WERI-Rb-1 (cell line): Measurements from ENCODE around the gene INTS11.

Experiments used
- DNase-seq: peaks from one replicate; pipeline ENCODE4 v3.0.0-alpha.2; 2020
- H3K27ac ChIP-seq: fragments of 250-450 bp; sonication (Bioruptor Pico); 2 replicates; pipeline ENCODE4 v1.5.1; 2020; ENCODE audit warnings: mild to moderate bottlenecking, moderate library complexity
- H3K27me3 ChIP-seq: fragments of 250-450 bp; sonication (Bioruptor Pico); 2 replicates; pipeline ENCODE4 v1.5.1; 2021; ENCODE audit warnings: mild to moderate bottlenecking, low read depth, moderate library complexity; ENCODE audit not compliant: insufficient read depth, severe bottlenecking
- H3K36me3 ChIP-seq: fragments of 250-450 bp; sonication (Bioruptor Pico); 2 replicates; pipeline ENCODE4 v1.5.1; 2020; ENCODE audit warnings: mild to moderate bottlenecking, moderate library complexity
- H3K4me3 ChIP-seq: 2 replicates; pipeline ENCODE4 v1.5.1; 2011; ENCODE audit warnings: low read depth, mild to moderate bottlenecking, control low read depth, low read length
- H3K9me3 ChIP-seq: fragments of 250-450 bp; sonication (Bioruptor Pico); 2 replicates; pipeline ENCODE4 v1.5.1; 2021; ENCODE audit warnings: mild to moderate bottlenecking, moderate library complexity; ENCODE audit not compliant: severe bottlenecking
- TF ChIP-seq, protein P1 (sequence below): IDR thresholded peaks from 2 replicates; pipeline ENCODE4 v1.5.1; 2011; ENCODE audit warnings: low read depth, mild to moderate bottlenecking, control low read depth, inconsistent platforms, low read length

INTS11 gene

DNA sequence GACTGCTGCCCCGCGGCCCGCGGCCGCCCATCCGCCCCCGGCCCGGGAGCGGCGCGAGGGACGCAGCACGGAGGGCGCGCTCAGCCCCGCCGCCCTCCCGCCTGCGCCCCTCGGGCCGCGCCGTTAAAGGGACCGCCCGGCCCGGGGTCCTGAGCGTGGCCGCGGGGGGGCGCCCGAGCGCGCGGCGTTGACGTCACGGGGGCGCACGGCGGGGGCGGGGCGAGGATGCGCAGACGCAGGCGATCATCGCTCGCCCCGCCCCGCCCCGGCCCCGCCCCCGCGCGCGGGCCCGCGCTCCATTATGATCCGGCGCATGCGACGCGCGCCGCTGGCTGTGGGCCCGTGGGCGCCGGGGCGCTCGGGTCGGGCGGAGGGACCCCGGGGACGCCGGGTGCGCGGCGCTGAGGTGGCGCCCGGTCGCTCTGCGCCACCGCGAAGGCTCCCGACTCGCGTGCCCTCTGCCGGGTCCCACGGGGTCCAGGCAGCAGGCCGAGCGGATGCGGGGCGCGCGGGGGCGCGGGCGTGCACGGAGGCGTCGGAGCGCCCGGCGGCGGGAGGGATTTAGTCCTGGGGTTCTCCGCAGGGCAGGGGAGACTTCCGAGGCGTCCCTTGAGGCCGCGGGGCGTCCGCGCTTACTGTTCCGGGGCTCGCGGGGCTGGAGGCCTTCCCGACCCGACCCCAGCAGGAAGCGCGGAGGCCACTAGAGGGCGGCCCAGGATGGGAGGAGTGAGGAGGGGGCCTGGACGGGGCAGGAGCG is 25.0 kb upstream of the INTS11 start, which contains the start of gene DVL1:
Gene DVL1 (minus strand): TSS at position 163 of the 757 bp plus-strand sequence. CDS start 353 bp downstream, outside the sequence.
- Histone ChIP-seq H3K4me3 (peak within 1 kb of the TSS; percentile 67), H3K27ac (peak within 1 kb of the TSS; percentile 99), H3K36me3 (peaks cover 36% of the 10 kb centered on the region), H3K27me3 (no peaks in the 10 kb centered on the region), H3K9me3 (no peaks in the 10 kb centered on the region)
- TF ChIP-seq, protein P1, sequence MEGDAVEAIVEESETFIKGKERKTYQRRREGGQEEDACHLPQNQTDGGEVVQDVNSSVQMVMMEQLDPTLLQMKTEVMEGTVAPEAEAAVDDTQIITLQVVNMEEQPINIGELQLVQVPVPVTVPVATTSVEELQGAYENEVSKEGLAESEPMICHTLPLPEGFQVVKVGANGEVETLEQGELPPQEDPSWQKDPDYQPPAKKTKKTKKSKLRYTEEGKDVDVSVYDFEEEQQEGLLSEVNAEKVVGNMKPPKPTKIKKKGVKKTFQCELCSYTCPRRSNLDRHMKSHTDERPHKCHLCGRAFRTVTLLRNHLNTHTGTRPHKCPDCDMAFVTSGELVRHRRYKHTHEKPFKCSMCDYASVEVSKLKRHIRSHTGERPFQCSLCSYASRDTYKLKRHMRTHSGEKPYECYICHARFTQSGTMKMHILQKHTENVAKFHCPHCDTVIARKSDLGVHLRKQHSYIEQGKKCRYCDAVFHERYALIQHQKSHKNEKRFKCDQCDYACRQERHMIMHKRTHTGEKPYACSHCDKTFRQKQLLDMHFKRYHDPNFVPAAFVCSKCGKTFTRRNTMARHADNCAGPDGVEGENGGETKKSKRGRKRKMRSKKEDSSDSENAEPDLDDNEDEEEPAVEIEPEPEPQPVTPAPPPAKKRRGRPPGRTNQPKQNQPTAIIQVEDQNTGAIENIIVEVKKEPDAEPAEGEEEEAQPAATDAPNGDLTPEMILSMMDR: peak; percentile 54
- peak; percentile 84 for DNase-seq

DNA sequence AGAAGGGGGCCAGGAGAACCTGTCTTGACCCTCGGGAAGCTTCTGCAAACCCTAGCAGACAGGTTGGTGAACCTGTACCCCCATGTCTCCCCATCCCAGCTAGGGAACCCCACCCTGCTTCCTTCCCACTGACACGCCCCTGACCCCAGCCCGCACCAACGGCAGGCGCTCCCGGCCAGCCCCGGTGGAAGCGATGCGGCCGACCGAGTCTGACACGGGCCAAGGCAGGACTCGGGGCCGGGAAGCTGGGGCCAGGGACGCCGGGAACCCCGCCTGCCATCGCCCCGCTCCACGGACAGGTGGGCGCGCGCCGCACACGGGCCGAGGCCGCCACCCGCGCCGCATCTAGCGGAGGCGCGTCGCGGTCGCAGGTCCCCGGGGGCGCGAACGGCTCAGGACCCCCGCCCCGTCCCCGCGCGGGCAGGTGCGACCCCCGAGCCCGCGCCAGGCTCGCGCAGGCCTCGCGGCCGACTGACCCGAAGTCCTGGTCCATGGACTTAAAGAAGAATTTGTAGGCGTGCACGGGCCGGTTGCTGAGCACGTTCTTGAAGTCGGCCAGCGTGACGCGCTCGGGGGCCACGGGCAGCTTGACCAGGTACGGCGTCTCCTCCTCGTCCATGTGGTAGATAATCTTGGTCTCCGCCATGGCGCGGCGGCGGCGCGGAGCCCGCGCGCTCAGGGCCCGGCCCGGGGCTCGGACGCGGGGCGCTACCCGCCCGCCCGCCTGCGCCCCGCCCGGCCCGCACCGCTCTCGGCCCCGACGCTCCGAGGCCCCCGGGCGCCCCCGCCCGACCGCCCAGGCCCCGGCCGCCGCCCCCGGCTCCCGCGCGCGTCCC is 24.2 kb upstream of the INTS11 start:
- H3K9me3 ChIP-seq: no peaks in the 10 kb centered on the region
- H3K4me3 ChIP-seq: peak overlapping the region; percentile 67
- DNase-seq: no peak
- TF ChIP-seq, protein P1: no peak
- peaks cover 28% of the 10 kb centered on the region for H3K36me3 ChIP-seq
- H3K27me3 ChIP-seq: no peaks in the 10 kb centered on the region
- peak overlapping the region; percentile 80 for H3K27ac ChIP-seq

DNA sequence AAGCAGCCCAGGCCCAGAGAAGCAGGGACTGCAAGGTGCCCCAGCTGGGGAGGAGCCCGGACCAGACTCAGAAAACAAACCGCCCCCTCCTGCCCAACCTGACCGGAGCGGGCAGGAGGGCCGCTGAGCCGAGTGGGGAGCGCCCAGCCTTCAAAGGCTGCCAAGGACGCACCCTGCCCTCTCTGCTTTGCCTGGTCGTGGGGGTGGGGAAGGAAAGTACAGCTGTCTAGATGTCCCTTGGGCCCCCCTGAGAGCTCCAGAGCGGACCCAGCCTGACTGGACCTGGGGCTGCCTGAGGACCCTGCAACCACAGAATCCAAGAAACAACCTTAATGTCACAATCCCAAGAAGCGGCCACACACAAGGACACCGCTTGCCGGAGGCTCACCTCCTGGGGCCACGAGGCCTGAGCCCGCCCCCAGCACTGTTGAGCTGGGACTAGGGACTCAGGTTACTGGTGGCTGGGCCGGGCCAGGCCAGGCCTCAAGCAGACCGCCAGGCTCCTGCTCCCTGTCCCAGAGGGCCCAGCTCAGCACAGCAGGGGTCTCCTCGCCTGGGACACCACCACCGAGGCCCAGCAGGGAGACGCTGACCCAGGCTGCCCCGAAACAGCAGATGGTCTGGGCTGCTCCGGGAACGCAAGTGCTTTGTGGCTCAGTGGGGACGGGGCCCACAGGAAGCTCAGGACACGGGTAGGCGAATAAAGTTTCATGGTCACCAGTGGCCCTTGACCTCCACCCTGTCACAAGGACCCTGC is 23.4 kb upstream of the INTS11 start:
- TF ChIP-seq, protein P1: no peak
- H3K27me3 ChIP-seq: no peaks in the 10 kb centered on the region
- H3K4me3 ChIP-seq: peak overlapping the region; percentile 67
- no peaks in the 10 kb centered on the region for H3K9me3 ChIP-seq
- peak overlapping the region; percentile 80 for H3K27ac ChIP-seq
- DNase-seq: peak; percentile 85
- peaks cover 20% of the 10 kb centered on the region for H3K36me3 ChIP-seq

DNA sequence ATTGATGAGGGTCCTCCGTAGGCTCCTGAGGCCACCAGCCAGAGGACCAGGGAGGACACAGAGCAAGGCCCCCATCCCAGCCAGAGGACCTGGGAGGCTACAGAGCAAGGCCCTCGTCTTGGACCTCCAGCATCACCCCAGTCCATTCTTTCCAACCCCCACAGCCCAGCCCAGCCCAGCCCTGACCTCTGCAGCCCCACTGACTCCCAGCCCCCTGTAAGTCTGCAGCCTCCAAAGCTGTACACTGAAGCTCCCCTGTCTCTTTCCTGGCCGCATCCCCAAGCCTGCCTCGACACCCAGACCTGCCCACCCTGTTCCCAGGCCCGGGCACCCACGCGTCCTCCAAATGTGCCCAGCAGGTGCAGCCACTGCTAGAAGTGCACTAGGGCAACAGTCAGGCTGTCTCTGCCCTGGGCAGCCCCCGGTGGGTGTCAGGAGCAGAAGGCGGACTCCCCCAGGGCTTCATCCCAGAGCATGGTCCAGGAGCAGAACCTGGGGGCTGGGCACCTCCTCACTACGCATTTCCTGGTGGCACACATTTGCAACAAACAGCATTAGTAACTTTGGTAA is 22.7 kb upstream of the INTS11 start:
- Histone ChIP-seq H3K27ac (peak overlapping the region; percentile 80), H3K27me3 (no peaks in the 10 kb centered on the region), H3K36me3 (peaks cover 16% of the 10 kb centered on the region), H3K9me3 (no peaks in the 10 kb centered on the region), H3K4me3 (no peak overlapping the region)
- no peak for DNase-seq
- TF ChIP-seq, protein P1: no peak

DNA sequence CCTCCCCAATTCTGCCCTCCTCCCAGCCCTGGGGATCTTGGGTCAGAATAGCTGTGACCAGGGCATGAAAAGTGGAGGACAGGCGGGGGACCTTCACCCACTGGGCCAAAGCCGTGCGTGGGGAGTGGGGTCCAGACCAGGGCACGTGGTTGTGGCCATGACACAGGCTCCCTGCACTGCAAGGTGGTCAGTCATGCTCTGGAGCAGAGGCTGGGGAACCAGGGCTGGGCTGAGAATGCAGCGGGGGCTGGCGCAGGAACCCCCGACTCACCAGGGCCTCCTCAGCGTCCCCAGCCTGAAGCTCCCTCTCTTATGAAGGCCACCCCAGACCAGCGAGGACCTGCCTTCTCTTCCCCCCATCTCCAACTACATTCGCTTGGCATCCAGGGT is 22.0 kb upstream of the INTS11 start:
- Histone ChIP-seq H3K9me3 (no peaks in the 10 kb centered on the region), H3K36me3 (peaks cover 21% of the 10 kb centered on the region), H3K4me3 (no peak overlapping the region), H3K27ac (no peak overlapping the region), H3K27me3 (no peaks in the 10 kb centered on the region)
- no peak for DNase-seq
- TF ChIP-seq, protein P1: no peak
